GM18519 (cell line): ENCODE data around the gene OGT.
"Not testable (repeated sequence)": the region's sequence is repeated elsewhere in the genome, so short reads cannot be mapped to it uniquely, and the experiment has no call there.

Experiments
- ATAC-seq: cut with Tn5 transposase; IDR thresholded peaks from one replicate; pipeline ENCODE4 v1.9.1; 2021; ENCODE audit warnings: mild to moderate bottlenecking, moderate library complexity; ENCODE audit not compliant: unreplicated experiment, low FRiP score

The OGT gene

DNA sequence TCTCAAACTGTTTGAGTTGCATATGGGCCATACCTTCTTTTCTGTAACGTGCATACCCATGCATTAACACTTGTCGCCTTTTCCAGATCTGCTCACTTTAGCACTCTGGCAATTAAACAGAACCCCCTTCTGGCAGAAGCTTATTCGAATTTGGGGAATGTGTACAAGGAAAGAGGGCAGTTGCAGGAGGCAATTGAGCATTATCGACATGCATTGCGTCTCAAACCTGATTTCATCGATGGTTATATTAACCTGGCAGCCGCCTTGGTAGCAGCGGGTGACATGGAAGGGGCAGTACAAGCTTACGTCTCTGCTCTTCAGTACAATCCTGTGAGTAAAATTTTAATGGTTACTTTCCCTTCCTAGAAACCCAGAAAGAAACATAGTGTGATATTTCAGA lies 4.8 kb downstream of the OGT start:
- no peak for ATAC-seq

DNA sequence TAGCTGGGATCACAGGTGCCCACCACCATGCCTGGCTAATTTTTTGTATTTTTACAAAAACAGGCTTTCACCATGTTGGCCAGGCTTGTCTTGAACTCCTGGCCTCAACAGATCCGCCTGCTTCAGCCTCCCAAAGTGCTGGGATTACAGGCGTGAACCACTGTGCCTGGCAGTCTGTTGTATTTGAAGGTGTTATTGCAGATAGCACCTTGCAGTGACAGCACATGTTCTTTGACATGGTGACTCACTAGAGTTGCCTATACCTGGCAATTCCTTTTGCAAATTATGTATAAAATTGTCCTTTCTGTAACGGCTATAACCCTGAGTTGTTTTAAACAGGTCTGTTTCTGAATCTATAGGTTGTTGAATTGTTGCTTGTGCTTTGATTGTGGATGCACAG lies 7.9 kb downstream of the OGT start:
- ATAC-seq = peak; percentile 13

DNA sequence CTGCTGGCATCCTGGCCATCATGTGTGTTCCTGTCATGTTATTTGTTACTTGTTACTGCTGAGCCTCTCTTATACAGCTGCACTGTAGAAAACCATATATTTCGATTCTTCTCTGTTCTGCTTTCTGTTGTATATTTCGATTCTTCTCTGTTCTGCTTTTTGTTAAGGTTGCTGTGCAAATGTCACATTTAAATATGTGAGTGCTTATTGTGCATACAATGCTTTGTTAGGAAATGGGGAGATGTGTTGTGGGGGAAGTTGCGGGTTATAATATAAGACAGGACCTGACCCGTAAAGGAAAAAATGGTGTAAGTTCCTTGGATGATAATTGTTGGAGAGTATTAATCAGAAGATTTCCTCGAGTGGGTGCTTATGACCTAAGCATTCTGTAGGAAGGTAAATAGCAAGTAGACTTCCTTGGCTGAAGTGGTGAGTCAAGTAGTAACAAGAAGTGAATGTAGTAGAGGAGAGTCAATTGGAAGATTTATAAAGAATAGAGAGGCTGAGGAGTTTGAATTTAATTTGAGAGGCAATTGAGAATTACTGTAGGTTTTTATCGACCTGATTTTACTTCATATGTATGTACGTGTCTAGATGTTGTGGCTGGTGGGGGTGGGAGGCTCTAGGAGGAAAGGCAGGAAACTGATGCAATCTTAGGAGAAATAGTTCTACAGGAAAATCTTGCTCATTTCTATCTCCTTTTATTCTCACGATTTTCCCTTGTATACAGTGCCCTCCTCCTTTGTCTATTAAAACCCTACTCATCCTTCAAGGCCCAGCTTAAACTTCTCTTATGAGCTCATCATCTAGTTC lies 8.5 kb downstream of the OGT start:
- ATAC-seq = peak; percentile 89

DNA sequence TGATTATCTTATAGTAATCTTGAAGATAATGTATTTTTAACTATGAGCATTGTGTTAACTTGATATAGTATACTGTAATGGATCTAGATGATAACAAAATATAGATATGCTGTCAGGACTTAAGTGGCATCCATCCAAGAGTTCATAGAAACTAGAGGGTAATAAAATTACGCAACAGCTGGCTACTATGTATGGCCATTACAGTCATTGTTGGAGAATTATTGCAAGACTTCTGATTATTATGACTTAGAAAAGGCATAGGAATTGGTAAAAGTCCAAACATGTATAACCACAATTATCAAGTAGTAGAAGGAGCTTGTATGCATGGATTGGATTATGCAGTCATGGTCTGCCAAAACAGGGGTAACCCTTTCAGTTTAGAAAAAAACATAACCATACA lies 9.5 kb downstream of the OGT start:
- no peak for ATAC-seq

DNA sequence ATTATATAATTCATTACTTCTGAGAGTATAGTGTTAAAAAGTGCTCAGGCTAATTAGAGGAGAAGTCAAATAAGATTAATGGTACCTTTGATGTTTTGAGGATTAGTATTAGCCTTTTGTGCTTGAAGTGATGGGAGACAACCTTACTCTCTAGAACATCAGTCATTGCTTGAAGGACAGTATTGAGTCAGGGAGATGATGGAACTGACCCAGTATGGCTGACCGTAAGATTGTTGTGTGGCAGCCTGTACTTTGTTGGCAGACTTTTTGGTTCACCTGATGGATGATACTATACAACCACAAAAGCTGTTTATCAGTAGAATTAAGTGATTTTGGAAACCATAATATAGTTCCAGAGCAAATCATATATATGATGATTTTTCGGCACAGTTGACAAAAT lies 9.9 kb downstream of the OGT start:
- no peak for ATAC-seq

DNA sequence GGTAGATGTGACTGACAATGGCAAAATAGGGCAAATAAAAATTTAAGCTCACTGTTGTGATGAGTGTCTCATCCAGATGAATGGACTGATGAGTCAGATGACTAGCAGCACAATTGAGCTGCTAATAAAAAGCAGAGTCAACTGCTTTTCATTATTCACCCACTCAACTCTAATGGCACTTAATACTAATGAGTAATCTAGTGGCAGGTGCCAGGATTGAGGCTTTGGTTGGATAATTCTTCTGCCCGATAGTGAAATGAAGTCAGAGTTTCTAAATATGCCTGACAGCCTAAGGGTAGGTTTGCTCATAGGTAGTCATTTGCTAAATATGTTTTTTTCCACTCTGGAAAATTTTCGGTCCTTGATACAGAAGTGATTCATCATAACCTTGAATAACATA lies 10.4 kb downstream of the OGT start:
- no peak for ATAC-seq

DNA sequence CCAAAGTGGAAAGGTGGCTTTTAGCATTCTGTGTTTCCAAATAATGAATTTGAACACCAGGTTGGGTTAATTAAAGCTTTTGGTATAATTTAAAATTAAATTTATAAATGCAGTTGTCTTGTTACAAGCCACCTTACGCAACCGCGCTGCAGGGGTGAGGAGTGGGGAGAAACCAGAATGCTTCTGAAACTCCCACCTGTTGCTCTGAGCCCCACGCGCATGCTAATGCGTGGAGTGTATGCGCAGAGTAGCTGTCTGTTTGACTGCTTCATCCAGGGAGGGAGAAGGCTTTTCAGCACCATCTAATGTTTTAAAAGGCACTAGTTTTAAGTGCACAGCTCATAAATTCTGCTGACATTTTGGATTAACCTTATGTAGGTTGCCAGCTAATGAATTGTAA lies 12.5 kb downstream of the OGT start:
- ATAC-seq = no peak

DNA sequence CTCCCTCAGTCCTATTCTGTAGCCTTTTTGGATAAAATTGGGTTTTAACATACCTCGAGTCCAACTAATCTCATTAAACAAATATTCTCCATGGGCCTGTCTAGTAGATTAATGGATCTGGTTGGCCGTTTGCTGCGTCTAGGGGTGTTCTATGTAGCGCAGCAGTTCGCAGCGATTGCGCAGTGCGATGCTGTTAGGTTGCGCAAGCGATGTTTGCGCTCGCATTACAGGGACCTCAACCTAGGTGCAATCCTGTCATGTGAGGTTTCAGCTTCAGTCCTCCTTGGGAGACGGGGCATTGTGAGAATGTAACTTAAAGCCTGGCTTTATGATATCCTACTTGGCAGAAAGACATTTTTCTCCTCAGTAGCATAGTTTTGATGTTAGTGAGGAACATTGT lies 14.0 kb downstream of the OGT start:
- ATAC-seq = no peak

DNA sequence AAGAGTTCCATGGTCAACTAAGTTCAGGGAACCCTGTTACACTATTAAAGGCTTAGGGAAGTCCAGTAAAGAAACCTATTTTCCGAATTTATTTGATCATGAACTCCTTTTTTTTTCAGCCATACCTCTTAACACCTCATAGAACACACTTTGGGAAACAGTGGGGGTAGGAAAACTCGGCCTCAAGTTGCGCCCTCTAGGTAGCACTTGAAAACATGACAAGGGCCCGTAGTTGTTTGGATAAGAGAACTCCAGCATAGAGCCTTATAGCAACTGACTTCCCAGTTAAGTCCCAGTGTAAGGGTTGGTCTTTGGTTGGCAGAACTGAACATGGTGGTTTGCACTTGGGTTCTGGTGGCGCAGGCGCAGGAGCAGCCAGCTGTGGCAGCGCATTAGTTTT lies 14.4 kb downstream of the OGT start:
- no peak for ATAC-seq

DNA sequence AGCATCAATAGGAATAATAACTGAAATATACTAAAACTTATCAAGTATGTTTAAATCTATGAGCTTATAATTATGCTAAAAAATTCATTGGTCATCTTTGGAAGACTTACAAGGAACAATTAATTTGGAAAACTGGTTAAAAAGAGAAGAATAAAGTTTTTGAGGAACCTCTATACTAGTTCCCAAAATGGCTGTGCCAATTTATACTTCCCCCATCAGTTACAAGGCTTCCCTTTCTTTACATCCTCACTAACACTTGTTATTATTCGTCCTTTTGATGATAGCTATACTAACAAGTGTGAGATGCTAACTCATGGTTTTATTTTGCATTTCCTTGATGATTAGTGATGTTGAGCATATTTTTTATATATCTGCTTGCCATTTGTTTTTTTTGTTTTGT lies 17.1 kb downstream of the OGT start:
- ATAC-seq = no peak

DNA sequence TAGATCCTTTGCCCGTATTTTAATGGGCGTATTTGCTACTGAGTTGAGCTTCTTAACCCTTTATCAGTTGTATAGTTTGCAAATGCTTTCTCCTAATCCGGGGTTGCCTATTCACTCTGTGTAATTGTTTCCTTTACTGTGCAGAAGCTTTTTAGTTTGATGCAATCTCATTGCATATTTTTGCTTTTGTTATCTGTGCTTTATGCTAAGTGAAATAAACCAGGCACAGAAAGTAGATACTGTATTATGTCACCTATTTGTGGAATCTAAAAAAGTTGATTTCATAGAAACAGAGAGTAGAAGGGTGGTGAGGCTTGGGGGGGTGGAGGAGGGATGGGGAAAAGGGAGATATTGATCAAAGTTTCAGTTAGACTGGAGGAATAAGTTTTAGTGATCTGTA lies 17.7 kb downstream of the OGT start:
- no peak for ATAC-seq

DNA sequence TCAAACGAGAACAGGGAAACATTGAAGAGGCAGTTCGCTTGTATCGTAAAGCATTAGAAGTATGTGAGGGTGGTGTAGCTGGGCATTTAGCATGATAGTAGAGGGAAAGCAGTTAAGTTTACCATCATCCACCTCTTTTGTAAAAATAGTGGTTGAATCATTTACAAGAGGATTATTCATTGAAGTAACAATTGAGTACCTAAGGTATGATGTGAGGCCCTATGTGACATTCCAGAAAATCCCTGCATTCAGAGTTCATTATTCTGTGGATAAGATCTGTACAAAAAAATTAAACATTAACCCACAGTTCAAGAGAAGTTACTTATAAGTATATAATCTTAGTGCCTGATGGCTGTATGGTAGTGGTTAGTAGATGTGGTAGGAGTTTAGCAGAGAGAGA lies 23.1 kb downstream of the OGT start:
- ATAC-seq = no peak

DNA sequence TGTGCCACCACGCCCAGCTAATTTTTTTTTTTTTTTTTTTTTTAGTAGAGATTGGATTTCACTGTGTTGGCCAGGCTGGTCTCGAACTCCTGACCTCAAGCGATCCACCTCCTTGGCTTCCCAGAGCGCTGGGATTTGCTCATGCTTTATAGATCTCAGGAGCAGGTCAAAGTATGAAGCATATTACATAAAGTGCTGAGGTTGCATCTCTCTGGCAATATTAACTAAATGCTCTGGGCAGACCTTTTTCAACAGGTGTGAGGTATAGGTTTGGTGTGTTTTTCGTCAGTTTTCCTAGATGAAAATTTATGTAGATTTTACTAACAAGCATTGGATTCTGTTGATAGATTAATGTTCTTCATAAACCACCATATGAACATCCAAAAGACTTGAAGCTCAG lies 26.0 kb downstream of the OGT start:
- ATAC-seq = no peak

DNA sequence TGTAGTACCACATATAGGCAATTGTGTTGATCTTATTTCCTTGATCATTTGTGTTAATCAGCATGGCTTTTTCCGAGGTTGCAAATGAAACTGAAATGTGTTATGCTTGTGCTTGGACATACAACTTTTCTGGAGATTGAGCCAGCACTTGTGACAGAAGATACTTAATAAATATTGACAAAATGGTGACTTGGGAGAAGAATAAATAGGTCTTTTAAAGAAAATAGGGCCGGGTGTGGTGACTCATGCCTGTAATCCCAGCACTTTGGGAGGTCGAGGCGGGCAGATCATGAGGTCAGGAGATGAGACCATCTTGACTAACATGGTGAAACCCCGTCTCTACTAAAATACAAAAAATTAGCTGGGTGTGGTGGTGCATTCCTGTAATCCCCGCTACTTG lies 26.9 kb downstream of the OGT start:
- not testable (repeated sequence) for ATAC-seq

DNA sequence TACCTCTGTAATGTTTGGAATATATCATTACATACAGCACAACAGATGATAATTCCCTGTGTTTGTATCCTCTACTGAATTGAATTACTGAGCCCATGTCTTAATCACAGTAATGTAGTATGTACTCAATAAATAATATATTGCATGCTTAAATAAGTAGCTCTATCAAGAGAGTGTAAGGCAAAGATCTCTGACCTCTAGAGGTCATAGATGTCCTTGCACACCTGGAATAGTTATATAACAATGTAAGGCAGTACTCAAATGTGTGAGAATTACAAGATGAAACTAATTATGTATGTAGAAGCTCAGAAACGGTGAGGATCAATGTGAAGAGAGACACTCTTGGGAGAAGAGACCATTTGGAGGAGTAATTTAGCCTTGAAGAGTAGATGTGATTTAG lies 31.0 kb downstream of the OGT start:
- no peak for ATAC-seq

DNA sequence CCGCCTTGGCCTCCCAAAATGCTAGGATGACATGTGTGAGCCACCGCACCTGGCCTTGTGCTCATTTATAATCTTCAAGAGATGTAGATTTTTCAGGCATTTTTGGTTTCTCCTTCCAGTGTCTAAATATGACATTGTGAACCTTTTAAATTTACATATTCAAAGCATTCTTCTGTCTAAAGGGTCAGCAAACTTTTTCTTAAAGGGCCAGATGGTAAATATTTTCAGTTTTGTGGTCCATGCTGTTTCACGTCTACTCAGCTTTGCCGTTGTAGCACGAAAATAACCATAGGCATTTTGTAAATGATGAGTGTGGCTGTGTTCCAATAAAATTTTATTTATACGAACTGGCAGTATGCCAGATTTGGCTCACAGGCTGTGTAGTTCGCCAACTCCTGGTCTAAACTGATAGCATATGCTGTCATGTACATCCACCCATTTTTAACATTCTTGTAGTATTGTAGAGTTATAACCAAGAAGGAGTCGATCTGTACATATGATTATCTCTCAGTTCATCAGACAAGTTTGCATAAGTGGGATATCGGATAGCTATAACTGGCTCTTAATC lies 32.7 kb downstream of the OGT start:
- ATAC-seq = no peak

DNA sequence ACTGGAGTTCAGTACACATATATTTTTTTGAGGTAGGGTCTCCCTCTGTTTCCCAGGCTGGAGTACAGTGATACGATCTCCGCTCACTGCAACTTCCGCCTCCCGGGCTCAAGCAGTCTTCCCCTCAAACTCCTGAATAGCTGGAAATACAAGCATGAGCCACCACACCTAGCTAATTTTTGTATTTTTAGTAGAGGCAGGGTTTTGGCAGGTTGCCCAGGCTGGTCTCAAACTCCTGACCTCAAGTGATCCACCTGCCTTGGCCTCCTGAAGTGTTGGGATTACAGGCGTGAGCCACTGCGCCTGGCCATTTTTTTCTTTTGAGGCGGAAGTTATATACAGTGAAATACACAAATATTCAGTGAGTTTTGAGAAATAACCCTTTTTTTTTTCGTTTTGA lies 38.5 kb downstream of the OGT start:
- not testable (repeated sequence) for ATAC-seq

DNA sequence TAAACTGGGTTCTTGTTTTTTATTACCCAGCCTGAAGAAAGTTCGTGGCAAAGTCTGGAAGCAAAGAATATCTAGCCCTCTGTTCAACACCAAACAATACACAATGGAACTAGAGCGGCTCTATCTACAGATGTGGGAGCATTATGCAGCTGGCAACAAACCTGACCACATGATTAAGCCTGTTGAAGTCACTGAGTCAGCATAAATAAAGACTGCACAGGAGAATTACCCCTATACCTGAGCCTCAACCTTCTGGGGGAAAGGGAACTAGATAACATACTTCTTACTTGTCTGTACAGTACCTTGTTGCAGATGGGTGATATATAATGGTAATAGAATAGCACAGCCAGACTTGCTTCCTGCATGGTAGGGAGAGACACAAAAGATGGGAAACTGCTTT lies 40.7 kb downstream of the OGT start:
- no peak for ATAC-seq

DNA sequence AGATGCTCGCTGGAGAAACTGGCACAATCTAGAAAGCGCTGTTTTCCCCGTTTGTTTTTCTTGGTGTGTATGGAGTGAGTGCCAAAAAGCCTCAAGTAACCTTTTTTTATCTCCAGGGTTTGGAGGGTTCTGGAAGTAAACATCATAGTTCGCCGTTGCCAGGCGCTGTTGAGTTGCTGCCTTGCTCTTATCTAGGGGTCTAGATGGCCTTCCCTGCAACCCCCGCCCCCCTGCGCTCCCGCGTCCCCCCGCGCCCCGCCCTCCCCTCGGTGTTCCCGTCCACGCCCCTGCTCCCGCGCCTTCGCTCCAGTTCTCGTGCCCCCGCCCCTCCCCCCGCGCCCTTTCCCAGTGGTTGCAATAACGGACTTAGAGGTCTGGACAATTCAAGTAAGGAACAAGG lies 44.8 kb downstream of the OGT start:
- no peak for ATAC-seq

DNA sequence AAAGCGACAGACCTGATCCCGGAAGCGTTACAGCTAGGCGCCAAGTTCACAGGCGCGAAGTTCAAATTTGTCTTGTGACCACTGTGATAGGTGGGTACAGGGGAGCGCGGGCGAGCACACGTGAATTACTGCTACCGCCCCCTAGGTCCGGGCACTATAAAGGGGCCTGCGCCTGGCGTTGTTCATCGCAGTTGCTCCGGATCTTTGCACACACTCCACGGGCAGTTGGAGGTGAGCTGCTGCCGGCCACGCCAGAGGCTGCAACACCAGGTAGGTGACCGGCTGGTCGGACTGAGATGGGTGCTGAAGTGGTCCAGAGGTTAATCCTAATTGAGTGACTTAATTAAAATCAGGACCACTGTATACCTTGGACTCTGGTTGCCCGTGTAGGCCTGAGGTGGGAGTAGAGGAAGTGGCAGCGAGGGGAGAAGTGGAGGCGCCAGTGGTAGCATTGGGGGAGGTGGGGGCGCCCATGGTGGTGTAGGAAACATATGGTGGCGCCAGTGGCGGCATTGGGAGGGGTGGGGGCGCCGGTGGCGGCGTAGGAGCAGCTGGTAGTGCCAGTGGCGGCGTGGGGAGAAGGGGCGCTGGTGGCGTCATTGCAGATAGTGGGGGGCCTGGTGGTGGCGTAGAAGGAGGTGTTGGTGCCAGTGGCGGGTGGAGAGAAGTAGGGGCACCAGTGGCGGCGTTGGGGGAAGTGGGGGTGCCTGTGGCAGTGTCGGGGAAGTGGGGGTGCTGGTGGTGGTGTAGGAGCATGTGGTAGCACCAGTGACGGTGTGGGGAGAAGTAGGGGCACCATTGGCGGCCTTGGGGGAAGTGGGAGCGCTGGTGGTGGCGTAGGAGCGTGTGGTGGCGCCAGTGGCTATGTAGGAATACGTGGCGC lies 45.6 kb downstream of the OGT start, which contains the start of gene GCNA:
TSS of gene GCNA (plus strand) at position 185 of the 883 bp plus-strand sequence. CDS start 2,385 bp downstream, outside the sequence.
- no peak for ATAC-seq
